ENCODE measurements around the gene C19orf85.
"Not testable (repeated sequence)": the region's sequence is repeated elsewhere in the genome, so short reads cannot be mapped to it uniquely, and the experiment has no call there.

GRCh38 chr19:55496820-55497219, 32.3 kb upstream of the C19orf85 start:
- not testable (repeated sequence) for TF ChIP-seq POLR2A, CTCF, EP300 (IDR thresholded peaks at IDR 0.05)

Data from tibial nerve (tissue), 4 donors.